ENCODE results near the gene ACTR2.

ACTR2 gene

GRCh38 chr2:65186872-65187851 lies 40.5 kb upstream of the ACTR2 start:
- TF ChIP-seq CREB1 (IDR thresholded peaks at IDR 0.05; ENCODE audit: low read depth) (no peak), RAD21 (IDR thresholded peaks at IDR 0.05; ENCODE audit: low read depth) (peak; percentile 76), CEBPB (IDR thresholded peaks at IDR 0.05) (no peak)

GRCh38 chr2:65193446-65193845 lies 34.2 kb upstream of the ACTR2 start:
- no peak for TF ChIP-seq EGR1 (IDR thresholded peaks at IDR 0.05)
- no peak for TF ChIP-seq REST (IDR thresholded peaks at IDR 0.05; ENCODE audit: low read depth)
- TF ChIP-seq USF1 (IDR thresholded peaks at IDR 0.05) = no peak
- TF ChIP-seq TEAD4 (IDR thresholded peaks at IDR 0.05) = no peak
- TF ChIP-seq MAX (IDR thresholded peaks at IDR 0.05) = no peak
- no peak for TF ChIP-seq NFIC (IDR thresholded peaks at IDR 0.05)
- no peak for TF ChIP-seq CREB1 (IDR thresholded peaks at IDR 0.05; ENCODE audit: low read depth)
- no peak for TF ChIP-seq CEBPB (IDR thresholded peaks at IDR 0.05)
- no peak for TF ChIP-seq RAD21 (IDR thresholded peaks at IDR 0.05; ENCODE audit: low read depth)
- no peak for TF ChIP-seq TAF1 (IDR thresholded peaks at IDR 0.05; ENCODE audit: low read depth)
- TF ChIP-seq TCF12 (IDR thresholded peaks at IDR 0.05; ENCODE audit: low read depth) = no peak
- TF ChIP-seq YY1 (IDR thresholded peaks at IDR 0.05; ENCODE audit: low read depth) = no peak
- no peak for TF ChIP-seq ZBTB7A (IDR thresholded peaks at IDR 0.05; ENCODE audit: low read depth)
- TF ChIP-seq FOXM1 (IDR thresholded peaks at IDR 0.05; ENCODE audit: borderline replicate concordance, low read depth) = no peak

GRCh38 chr2:65198737-65199136 lies 28.9 kb upstream of the ACTR2 start:
- TF ChIP-seq TEAD4 (IDR thresholded peaks at IDR 0.05) (no peak), TCF12 (IDR thresholded peaks at IDR 0.05; ENCODE audit: low read depth) (no peak), RAD21 (IDR thresholded peaks at IDR 0.05; ENCODE audit: low read depth) (no peak), CREB1 (IDR thresholded peaks at IDR 0.05; ENCODE audit: low read depth) (no peak), FOXM1 (IDR thresholded peaks at IDR 0.05; ENCODE audit: borderline replicate concordance, low read depth) (no peak), TAF1 (IDR thresholded peaks at IDR 0.05; ENCODE audit: low read depth) (no peak), USF1 (IDR thresholded peaks at IDR 0.05) (no peak), NFIC (IDR thresholded peaks at IDR 0.05) (no peak), MAX (IDR thresholded peaks at IDR 0.05) (no peak)

- TF ChIP-seq EP300 (IDR thresholded peaks at IDR 0.05; ENCODE audit: borderline replicate concordance) = no peak
- no peak for TF ChIP-seq CEBPB (IDR thresholded peaks at IDR 0.05)
- no peak for TF ChIP-seq EGR1 (IDR thresholded peaks at IDR 0.05)
- TF ChIP-seq YY1 (IDR thresholded peaks at IDR 0.05; ENCODE audit: low read depth) = no peak
- TF ChIP-seq MAX (IDR thresholded peaks at IDR 0.05) = no peak
- no peak for TF ChIP-seq ZBTB7A (IDR thresholded peaks at IDR 0.05; ENCODE audit: low read depth)
- TF ChIP-seq CREB1 (IDR thresholded peaks at IDR 0.05; ENCODE audit: low read depth) = no peak
- TF ChIP-seq TAF1 (IDR thresholded peaks at IDR 0.05; ENCODE audit: low read depth) = no peak
- TF ChIP-seq TCF12 (IDR thresholded peaks at IDR 0.05; ENCODE audit: low read depth) = no peak
- no peak for TF ChIP-seq RAD21 (IDR thresholded peaks at IDR 0.05; ENCODE audit: low read depth)
These were observed 28.5 kb upstream of the ACTR2 start for GRCh38 chr2:65199166-65199565.

GRCh38 chr2:65199891-65200290 lies 27.7 kb upstream of the ACTR2 start:
- TF ChIP-seq ZBTB7A (IDR thresholded peaks at IDR 0.05; ENCODE audit: low read depth) = no peak
- TF ChIP-seq YY1 (IDR thresholded peaks at IDR 0.05; ENCODE audit: low read depth) = no peak
- TF ChIP-seq CREB1 (IDR thresholded peaks at IDR 0.05; ENCODE audit: low read depth) = no peak
- TF ChIP-seq EGR1 (IDR thresholded peaks at IDR 0.05) = no peak
- no peak for TF ChIP-seq EP300 (IDR thresholded peaks at IDR 0.05; ENCODE audit: borderline replicate concordance)
- no peak for TF ChIP-seq REST (IDR thresholded peaks at IDR 0.05; ENCODE audit: low read depth)
